ENCODE measurements around the gene SH3PXD2A.

SH3PXD2A gene

GRCh38 chr10:103818765-103819374 is 36.5 kb downstream of the SH3PXD2A start (continued):
- no peak for TF ChIP-seq ZNF548 (tag by site-specific recombination; IDR thresholded peaks at IDR 0.05)

GRCh38 chr10:103818105-103818504 is 37.3 kb downstream of the SH3PXD2A start:
- ChIA-PET CTCF (no interaction called here), POLR2A (no interaction called here)
- no peak overlapping the region for H3K27ac ChIP-seq (ENCODE audit: extremely low read depth, low read depth, low read length)
- H3K4me3 ChIP-seq (ENCODE audit: low read depth, low read length), result no peak overlapping the region
- TF ChIP-seq ZIC2 (tag by site-specific recombination; IDR thresholded peaks at IDR 0.05), result peak; percentile 84
- TF ChIP-seq EGR2 (tag by site-specific recombination; IDR thresholded peaks at IDR 0.05; ENCODE audit: low read depth), result peak; percentile 55
- TF ChIP-seq ZSCAN18 (tag by site-specific recombination; IDR thresholded peaks at IDR 0.05), result no peak
- TF ChIP-seq ZFHX2 (tag by site-specific recombination; conservative IDR thresholded peaks at IDR 0.05), result peak; percentile 68
- peaks cover 4% of the 10 kb centered on the region; the same call in 1 of the 2 replicates for H3K4me1 ChIP-seq (ENCODE audit: control insufficient read depth, insufficient read depth, low read length)
- H3K9me3 ChIP-seq (ENCODE audit: control insufficient read depth, insufficient read depth, low read depth, low read length), result no peaks in the 10 kb centered on the region
- H3K36me3 ChIP-seq (ENCODE audit: control insufficient read depth in 2 of 2, insufficient read depth in 1 of 2, low read length in 2 of 2), result no peaks in the 10 kb centered on the region

GRCh38 chr10:103816431-103816830 is 38.9 kb downstream of the SH3PXD2A start:
- TF ChIP-seq ZNF560 (tag by site-specific recombination; IDR thresholded peaks at IDR 0.05; ENCODE audit: borderline replicate concordance), result no peak
- TF ChIP-seq ZBTB44 (tag by site-specific recombination; IDR thresholded peaks at IDR 0.05), result no peak
- TF ChIP-seq ZNF549 (tag by site-specific recombination; IDR thresholded peaks at IDR 0.05), result no peak
- no peak for TF ChIP-seq ZNF704 (tag by site-specific recombination; IDR thresholded peaks at IDR 0.05)
- TF ChIP-seq ZEB2 (tag by site-specific recombination; IDR thresholded peaks at IDR 0.05), result no peak
- no peak for TF ChIP-seq ZNF670 (tag by site-specific recombination; IDR thresholded peaks at IDR 0.05; ENCODE audit: low read depth)
- no peak for TF ChIP-seq ZNF19 (tag by site-specific recombination; IDR thresholded peaks at IDR 0.05; ENCODE audit: low read depth)
- no peak for TF ChIP-seq AEBP2 (tag by site-specific recombination; IDR thresholded peaks at IDR 0.05; ENCODE audit: borderline replicate concordance)
- no peak for TF ChIP-seq ZNF830 (tag by site-specific recombination; IDR thresholded peaks at IDR 0.05; ENCODE audit: low read depth)
- no peak for TF ChIP-seq ZNF626 (tag by site-specific recombination; IDR thresholded peaks at IDR 0.05)
- TF ChIP-seq HIC1 (tag by site-specific recombination; IDR thresholded peaks at IDR 0.05), result no peak
- no peak for TF ChIP-seq ZNF433 (tag by site-specific recombination; IDR thresholded peaks at IDR 0.05; ENCODE audit: low read depth)
- no peak for TF ChIP-seq ZNF133 (tag by site-specific recombination; IDR thresholded peaks at IDR 0.05)
- no peak for TF ChIP-seq ZFP69B (tag by site-specific recombination; IDR thresholded peaks at IDR 0.05)
- no peak for TF ChIP-seq GLI2 (tag by site-specific recombination; IDR thresholded peaks at IDR 0.05; ENCODE audit: borderline replicate concordance, low read depth)
- no peak for TF ChIP-seq ZNF426 (tag by site-specific recombination; IDR thresholded peaks at IDR 0.05)
- no peak for TF ChIP-seq ZNF561 (tag by site-specific recombination; IDR thresholded peaks at IDR 0.05; ENCODE audit: borderline replicate concordance)
- POLR2A ChIA-PET, result no interaction called here
- Histone ChIP-seq H3K27ac (ENCODE audit: extremely low read depth, low read depth, low read length) (no peak overlapping the region), H3K4me1 (ENCODE audit: control insufficient read depth, insufficient read depth, low read length) (peaks cover 4% of the 10 kb centered on the region; the same call in 1 of the 2 replicates), H3K4me3 (ENCODE audit: low read depth, low read length) (no peak overlapping the region), H3K36me3 (ENCODE audit: control insufficient read depth in 2 of 2, insufficient read depth in 1 of 2, low read length in 2 of 2) (no peaks in the 10 kb centered on the region), H3K9me3 (ENCODE audit: control insufficient read depth, insufficient read depth, low read depth, low read length) (no peaks in the 10 kb centered on the region)
- CTCF ChIA-PET, result no interaction called here
